ENCODE data around the gene CADM2.

The CADM2 gene

DNA sequence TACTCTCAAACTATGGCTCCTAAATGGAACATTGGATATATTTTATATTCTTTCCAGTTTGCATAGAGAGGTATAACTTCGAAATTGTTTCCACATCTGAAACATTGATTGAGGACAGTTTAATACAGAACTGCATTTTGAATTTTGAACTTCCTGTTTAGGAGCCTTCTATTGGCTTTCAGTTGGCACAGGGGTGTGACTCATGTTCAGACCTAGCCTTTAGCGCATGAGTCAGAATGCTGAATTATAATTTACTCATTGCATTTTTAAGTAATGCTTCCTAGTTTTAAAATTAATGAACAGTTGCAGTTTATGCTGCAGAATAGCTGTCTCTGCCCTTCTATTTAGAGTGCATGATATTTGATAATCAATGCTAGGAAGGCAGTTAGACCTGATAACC, 751.7 kb downstream of the CADM2 start:
- H3K4me1 Mint-ChIP-seq = no peaks in the 10 kb centered on the region
- no peak for ATAC-seq
- H3K9me3 Mint-ChIP-seq = peaks cover 6% of the 10 kb centered on the region

DNA sequence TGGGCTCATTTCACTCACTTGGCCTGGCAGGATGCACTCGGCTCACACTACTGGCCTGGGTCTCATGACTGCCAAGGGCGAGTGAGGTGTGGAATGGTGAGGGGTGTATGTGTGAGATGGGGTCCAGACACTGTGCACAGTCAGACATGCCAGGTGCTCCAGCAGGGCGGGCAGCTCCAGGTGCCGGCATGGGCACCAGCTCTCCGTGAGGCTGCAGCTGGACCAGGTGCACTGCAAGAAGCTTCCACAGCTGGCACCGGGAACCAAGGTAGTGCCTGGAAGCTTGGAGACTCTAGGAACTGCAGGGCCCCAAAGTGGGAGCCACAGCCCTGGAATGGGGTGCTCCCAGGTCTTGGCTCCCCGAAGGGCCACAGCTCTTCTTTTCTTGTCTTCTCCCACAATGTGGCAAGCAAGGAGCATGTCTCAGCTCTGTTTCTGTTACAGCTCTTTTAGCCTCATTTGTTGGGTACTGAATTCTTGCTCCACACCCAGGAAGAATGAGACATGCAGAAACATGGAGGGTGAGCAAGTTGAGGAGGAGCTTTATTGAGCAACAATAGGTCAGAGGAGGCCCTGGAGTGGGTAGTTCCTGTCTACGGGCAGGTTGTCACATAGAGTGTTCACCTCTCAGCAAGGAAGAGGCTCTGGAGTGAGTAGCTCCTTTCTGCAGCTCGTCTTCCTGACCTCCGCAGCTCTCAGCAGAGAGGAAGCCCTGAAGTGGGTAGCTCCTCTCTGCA, 762.8 kb downstream of the CADM2 start:
- DNase-seq (no peak), ATAC-seq (no peak)
- no peak overlapping the region for H3K4me3 Mint-ChIP-seq
- peaks cover 18% of the 10 kb centered on the region for H3K9me3 Mint-ChIP-seq
- no peaks in the 10 kb centered on the region for H3K4me1 Mint-ChIP-seq
- no peaks in the 10 kb centered on the region for H3K27me3 Mint-ChIP-seq
- H3K27ac Mint-ChIP-seq = no peak overlapping the region
- H3K36me3 Mint-ChIP-seq (ENCODE audit: low read depth) = no peaks in the 10 kb centered on the region

More for the DNA sequence above, 751.7 kb downstream of the CADM2 start:
- no peak overlapping the region for H3K27ac Mint-ChIP-seq
- no peak for DNase-seq
- no peaks in the 10 kb centered on the region for H3K36me3 Mint-ChIP-seq (ENCODE audit: low read depth)
- no peaks in the 10 kb centered on the region for H3K27me3 Mint-ChIP-seq
- no peak overlapping the region for H3K4me3 Mint-ChIP-seq

DNA sequence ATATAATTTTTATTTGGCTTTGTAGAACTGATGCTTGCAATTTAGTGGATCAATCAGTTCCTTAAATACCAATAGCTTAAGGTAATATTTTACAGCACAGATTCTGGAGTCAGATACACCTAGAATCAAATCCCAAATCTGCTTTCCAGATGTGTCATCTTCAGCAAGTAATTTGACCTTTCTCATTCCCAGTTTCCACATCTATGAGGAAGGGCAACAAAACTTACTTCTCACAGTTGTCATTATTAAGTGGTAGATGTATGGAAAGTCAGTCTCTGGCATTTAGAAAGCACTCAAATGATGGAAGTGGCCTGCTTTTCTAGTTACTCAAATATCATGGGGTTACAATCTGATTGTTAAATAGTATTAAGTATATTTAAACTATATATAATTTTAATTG, 767.0 kb downstream of the CADM2 start:
- H3K9me3 Mint-ChIP-seq = peaks cover 5% of the 10 kb centered on the region
- no peaks in the 10 kb centered on the region for H3K4me1 Mint-ChIP-seq
- ATAC-seq = no peak
- H3K36me3 Mint-ChIP-seq (ENCODE audit: low read depth) = no peaks in the 10 kb centered on the region
- no peak for DNase-seq
- no peak overlapping the region for H3K27ac Mint-ChIP-seq
- H3K27me3 Mint-ChIP-seq = no peaks in the 10 kb centered on the region
- H3K4me3 Mint-ChIP-seq = no peak overlapping the region

DNA sequence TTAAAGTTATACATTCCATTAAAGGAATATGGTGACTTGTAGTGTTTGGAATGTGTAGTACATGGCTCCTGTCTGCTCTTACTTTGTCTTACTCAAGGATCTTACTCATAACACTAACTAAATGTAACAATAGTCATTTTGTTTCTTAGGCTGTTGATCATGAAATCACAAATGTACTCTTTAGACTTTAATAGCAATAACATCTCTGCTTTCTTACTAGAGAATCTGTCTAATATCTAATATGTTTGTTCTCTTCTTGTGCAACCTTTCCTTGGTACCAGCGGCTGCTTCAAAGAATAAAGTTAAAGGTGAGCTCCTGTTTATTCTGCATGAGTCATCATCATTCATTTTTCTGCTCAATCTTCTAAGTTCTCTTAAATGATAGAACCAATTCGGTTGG, 767.5 kb downstream of the CADM2 start:
- Mint-ChIP-seq H3K27me3 (no peaks in the 10 kb centered on the region), H3K27ac (no peak overlapping the region), H3K36me3 (ENCODE audit: low read depth) (no peaks in the 10 kb centered on the region), H3K4me1 (no peaks in the 10 kb centered on the region), H3K4me3 (no peak overlapping the region), H3K9me3 (peaks cover 5% of the 10 kb centered on the region)
- no peak for DNase-seq
- no peak for ATAC-seq

DNA sequence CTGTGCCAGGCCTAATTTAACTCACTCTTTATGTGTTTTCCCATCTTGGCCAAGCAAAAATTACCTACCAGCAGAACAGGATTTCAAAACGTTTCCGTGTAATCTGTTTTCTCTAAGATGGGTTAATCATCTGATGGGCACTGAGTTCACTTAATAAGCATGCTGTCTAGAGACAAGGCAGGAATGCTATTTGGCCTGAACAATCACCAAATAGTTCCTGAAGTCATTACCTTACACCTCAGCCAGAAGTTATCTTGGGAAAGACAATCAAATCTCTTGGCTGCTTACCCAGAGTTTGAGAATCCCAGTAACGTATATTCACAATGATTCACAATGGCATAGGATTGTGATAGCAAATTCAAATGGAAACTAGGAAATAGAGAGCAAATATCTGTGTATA, 779.1 kb downstream of the CADM2 start:
- DNase-seq (no peak), ATAC-seq (no peak)
- H3K9me3 Mint-ChIP-seq = peaks cover 3% of the 10 kb centered on the region
- H3K4me3 Mint-ChIP-seq = no peak overlapping the region
- no peak overlapping the region for H3K27ac Mint-ChIP-seq
- no peaks in the 10 kb centered on the region for H3K36me3 Mint-ChIP-seq (ENCODE audit: low read depth)
- H3K27me3 Mint-ChIP-seq = no peaks in the 10 kb centered on the region
- H3K4me1 Mint-ChIP-seq = no peaks in the 10 kb centered on the region

DNA sequence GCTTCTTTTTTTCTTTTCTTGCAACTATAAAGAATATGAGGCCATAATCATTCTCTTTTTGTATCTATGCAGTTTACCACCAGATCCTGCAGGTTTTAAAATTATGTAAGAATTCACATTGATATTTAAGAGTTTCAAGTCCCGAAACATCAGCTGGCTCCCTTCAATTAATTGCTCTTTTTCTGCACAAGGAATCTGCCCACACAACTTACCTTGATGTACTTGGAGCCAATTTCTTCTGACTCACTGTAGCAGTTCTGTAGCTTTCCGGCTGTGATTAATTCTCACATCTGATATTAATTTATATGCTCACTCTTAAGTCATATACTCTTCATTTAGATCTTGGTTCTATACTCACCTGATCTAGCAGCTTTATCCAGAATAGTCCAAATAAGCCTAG, 781.8 kb downstream of the CADM2 start:
- Mint-ChIP-seq H3K36me3 (ENCODE audit: low read depth) (no peaks in the 10 kb centered on the region), H3K9me3 (peaks cover 17% of the 10 kb centered on the region), H3K4me3 (no peak overlapping the region), H3K4me1 (no peaks in the 10 kb centered on the region), H3K27me3 (no peaks in the 10 kb centered on the region), H3K27ac (no peak overlapping the region)
- ATAC-seq (no peak), DNase-seq (no peak)

DNA sequence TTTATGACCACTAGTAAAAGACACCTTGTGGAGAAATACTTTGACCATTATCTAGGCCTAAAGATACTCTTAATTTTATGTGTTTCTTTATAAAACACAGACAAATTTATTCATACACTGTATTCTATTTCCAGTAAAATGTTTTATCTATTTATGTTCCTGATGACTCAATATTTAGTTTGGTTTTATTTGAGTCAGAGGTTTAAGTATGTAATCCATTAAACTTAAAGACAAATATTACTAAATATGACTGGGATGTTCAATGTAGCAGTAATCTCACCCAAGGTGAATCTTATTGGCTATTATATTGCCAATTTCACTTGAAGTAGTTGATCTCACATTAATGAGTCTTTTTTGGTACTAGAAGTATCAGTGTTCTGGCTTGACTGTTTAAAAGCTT, 799.7 kb downstream of the CADM2 start:
- Mint-ChIP-seq H3K36me3 (ENCODE audit: low read depth) (no peaks in the 10 kb centered on the region), H3K27me3 (no peaks in the 10 kb centered on the region), H3K27ac (no peak overlapping the region), H3K4me1 (no peaks in the 10 kb centered on the region), H3K9me3 (peaks cover 16% of the 10 kb centered on the region), H3K4me3 (no peak overlapping the region)
- DNase-seq = no peak
- no peak for ATAC-seq

DNA sequence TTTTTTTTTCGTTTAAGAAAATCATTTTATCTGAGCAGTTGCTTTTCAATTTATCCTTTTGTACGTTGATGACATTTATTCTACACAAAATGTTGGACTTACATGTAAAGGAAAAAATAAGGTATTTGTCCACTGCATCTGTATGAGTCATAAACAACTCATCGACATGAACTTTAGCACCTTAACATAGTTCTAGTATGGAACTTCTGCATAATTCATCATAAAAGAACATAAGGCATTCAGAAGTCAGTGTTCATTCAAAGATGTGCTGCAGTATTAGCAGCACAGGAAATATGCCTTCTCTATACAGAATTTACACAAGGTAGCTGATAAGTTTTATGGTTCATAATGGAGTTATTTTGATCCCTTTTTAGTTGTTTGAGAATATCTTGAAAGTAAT, 801.6 kb downstream of the CADM2 start:
- Mint-ChIP-seq H3K4me1 (no peaks in the 10 kb centered on the region), H3K9me3 (peaks cover 17% of the 10 kb centered on the region), H3K36me3 (ENCODE audit: low read depth) (no peaks in the 10 kb centered on the region), H3K27me3 (no peaks in the 10 kb centered on the region), H3K4me3 (no peak overlapping the region), H3K27ac (no peak overlapping the region)
- ATAC-seq (no peak), DNase-seq (no peak)

DNA sequence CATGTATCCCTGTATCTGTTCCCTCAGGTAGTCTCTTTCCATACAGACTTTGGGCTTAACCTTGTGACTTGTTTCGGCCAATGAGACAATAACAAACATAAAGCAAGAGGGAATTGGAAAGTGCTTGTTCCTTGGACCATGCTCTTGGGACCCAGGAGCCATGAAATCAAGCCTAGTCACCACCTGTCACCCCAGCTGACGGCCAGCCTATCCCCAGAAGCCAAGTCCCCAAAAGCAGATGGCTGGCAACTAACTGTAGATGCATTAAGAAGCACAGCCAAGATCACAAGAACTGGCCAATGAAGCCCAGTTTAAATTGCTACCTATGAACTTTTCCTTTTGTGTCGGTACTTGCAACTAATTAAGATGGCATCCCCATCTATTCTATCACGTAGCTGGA, 822.0 kb downstream of the CADM2 start:
- DNase-seq = no peak
- H3K36me3 Mint-ChIP-seq (ENCODE audit: low read depth) = no peaks in the 10 kb centered on the region
- no peak for ATAC-seq
- no peak overlapping the region for H3K4me3 Mint-ChIP-seq
- H3K9me3 Mint-ChIP-seq = peaks cover 15% of the 10 kb centered on the region
- H3K4me1 Mint-ChIP-seq = no peaks in the 10 kb centered on the region
- no peaks in the 10 kb centered on the region for H3K27me3 Mint-ChIP-seq
- no peak overlapping the region for H3K27ac Mint-ChIP-seq

DNA sequence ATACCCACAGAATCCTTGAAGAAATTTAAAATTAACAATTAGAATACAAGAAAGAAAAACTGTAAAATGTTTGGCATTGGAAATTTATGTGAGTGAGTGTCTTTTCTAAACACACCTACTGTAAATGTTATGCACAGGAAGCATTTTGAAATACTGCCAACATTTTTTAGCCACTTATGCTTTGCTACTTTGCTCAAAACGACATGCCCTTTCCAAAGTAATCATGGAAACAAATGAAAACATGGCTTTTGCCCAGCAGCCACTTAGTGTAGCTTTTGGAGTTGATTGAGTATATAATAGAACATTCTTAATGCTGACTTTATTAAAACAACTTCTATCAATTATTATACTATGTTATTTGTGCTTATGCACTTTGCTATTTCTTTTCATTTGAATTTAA, 823.0 kb downstream of the CADM2 start:
- Mint-ChIP-seq H3K4me1 (no peaks in the 10 kb centered on the region), H3K27me3 (no peaks in the 10 kb centered on the region), H3K27ac (no peak overlapping the region)

DNA sequence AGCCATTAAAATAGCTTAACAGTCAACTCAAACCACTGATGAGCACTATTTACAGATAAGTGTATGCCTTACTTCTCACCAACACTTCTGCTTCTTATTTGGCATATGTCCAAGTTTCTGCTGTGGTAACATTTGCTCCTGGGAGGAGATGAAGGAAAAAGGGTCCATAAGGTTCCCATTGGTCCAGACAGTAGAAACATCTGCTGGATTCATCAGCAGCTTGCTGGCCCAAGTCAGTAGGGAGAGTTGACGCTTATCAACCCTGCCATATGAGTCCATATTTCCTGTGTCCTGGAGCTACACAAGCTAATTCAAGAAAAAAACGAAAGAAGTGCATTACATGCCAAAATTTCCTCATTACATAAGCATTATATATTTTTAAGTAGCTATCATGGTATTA, 824.5 kb downstream of the CADM2 start:
- Mint-ChIP-seq H3K9me3 (peaks cover 9% of the 10 kb centered on the region), H3K27ac (no peak overlapping the region), H3K36me3 (ENCODE audit: low read depth) (no peaks in the 10 kb centered on the region), H3K27me3 (no peaks in the 10 kb centered on the region), H3K4me3 (no peak overlapping the region), H3K4me1 (no peaks in the 10 kb centered on the region)
- ATAC-seq (no peak), DNase-seq (no peak)

More for the DNA sequence above, 823.0 kb downstream of the CADM2 start:
- no peak for DNase-seq
- Mint-ChIP-seq H3K4me3 (no peak overlapping the region), H3K36me3 (ENCODE audit: low read depth) (no peaks in the 10 kb centered on the region), H3K9me3 (peaks cover 15% of the 10 kb centered on the region)
- no peak for ATAC-seq

DNA sequence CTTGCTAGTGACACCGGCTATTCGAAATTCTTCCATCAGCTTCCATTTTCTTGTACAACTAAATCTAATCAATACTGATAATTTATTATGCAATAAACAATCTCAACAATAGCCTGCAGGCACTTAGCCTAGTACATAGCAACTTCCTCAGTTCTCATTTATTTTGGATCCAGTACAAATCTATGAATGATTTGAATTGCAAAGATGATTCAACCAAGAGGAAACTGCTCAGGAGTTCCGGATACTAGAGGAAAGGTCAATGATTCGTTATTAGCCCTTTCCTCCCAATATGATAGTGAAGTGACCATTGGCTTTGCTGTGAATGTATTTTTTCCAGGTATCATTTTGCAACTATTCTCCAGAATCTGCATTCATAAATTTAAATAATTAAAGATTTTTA, 827.0 kb downstream of the CADM2 start:
- Mint-ChIP-seq H3K27me3 (no peaks in the 10 kb centered on the region), H3K4me1 (no peaks in the 10 kb centered on the region), H3K9me3 (peaks cover 3% of the 10 kb centered on the region), H3K27ac (no peak overlapping the region), H3K4me3 (no peak overlapping the region), H3K36me3 (ENCODE audit: low read depth) (no peaks in the 10 kb centered on the region)
- no peak for ATAC-seq
- DNase-seq = no peak

DNA sequence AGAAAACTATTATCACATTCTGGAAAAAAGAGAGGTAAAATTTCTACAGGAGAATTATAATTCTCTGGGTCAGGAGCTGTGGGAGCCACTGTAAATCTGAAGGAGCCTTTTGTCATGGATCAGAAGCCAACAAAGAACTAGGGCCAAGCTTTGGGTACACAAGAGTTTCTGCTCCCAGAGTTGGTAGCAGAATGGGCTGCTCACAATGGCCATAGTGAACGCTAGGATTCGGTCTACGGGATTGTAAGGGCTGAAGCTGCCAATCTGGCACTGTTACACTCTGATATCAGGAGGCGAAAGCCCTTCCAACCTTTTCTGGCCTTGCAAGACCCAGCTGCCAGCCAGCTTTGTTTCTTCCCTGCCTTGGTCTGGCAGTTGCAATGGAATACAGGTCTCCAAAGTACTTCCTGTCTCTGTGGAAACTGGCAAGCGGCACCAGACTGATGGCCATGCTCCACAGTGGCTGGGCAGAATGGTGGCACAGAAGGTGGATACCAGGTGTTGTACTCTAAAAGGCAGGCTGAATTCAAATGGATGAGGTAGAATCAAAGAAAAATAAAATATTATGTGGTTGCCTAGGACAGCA, 831.7 kb downstream of the CADM2 start:
- DNase-seq (no peak), ATAC-seq (no peak)
- no peaks in the 10 kb centered on the region for H3K36me3 Mint-ChIP-seq (ENCODE audit: low read depth)
- H3K27ac Mint-ChIP-seq = no peak overlapping the region
- no peaks in the 10 kb centered on the region for H3K27me3 Mint-ChIP-seq
- no peak overlapping the region for H3K4me3 Mint-ChIP-seq
- H3K4me1 Mint-ChIP-seq = no peaks in the 10 kb centered on the region
- no peaks in the 10 kb centered on the region for H3K9me3 Mint-ChIP-seq

DNA sequence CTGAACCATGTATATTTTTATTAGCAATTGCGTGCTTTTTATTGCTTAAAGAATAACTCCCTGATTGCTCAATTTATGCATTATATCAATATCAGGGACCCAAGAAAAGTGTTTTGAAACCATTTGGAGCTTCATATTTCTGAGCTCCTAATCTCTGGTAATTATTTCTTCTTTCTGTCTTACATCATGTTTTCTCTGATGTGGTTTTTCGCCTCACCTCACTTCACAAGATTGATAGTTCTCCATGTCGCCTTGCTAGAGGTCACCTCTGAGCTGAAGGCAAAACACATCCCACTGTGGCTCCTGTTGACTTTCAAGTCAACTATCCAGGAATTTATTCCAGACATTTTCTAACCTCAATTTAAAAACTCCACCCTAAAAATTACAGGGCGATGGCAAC, 837.4 kb downstream of the CADM2 start:
- no peak overlapping the region for H3K4me3 Mint-ChIP-seq
- no peaks in the 10 kb centered on the region for H3K27me3 Mint-ChIP-seq
- DNase-seq (no peak), ATAC-seq (no peak)
- no peak overlapping the region for H3K27ac Mint-ChIP-seq
- no peaks in the 10 kb centered on the region for H3K4me1 Mint-ChIP-seq
- H3K9me3 Mint-ChIP-seq = peaks cover 6% of the 10 kb centered on the region
- H3K36me3 Mint-ChIP-seq (ENCODE audit: low read depth) = no peaks in the 10 kb centered on the region

DNA sequence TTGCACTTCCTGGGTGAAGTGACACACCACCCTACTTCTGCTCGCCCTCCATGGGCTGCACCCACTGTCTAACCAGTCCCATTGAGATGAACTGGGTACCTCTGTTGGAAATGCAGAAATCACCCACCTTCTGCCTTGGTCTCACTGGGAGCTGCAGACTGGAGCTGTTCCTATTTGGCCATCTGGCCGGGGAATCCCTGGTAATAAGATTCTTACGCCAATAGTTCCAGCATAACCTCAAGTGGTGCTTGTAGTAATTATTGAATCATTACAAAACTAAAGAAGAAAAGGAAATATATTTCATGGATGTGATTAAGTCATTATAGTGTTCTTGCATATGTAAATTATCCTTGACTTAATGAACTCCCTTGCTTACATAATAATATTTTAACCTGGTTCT, 841.9 kb downstream of the CADM2 start:
- ATAC-seq (no peak), DNase-seq (no peak)
- no peak overlapping the region for H3K27ac Mint-ChIP-seq
- H3K9me3 Mint-ChIP-seq = peaks cover 6% of the 10 kb centered on the region
- no peaks in the 10 kb centered on the region for H3K27me3 Mint-ChIP-seq
- no peaks in the 10 kb centered on the region for H3K36me3 Mint-ChIP-seq (ENCODE audit: low read depth)
- H3K4me3 Mint-ChIP-seq = no peak overlapping the region
- H3K4me1 Mint-ChIP-seq = no peaks in the 10 kb centered on the region

DNA sequence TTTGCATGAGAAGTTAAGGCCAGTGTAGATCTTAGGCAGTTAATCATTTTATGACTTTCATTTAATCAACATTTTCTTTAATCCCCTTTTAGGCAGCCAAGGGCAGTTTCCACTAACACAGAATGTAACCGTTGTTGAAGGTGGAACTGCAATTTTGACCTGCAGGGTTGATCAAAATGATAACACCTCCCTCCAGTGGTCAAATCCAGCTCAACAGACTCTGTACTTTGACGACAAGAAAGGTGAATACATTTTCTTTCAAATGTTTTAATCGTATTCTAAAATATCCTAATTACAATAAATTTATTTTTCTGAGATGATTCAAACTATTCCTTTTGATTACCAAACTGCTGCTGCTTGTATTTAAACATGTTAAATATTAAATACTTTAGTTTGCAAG, 843.2 kb downstream of the CADM2 start:
- Mint-ChIP-seq H3K9me3 (peaks cover 3% of the 10 kb centered on the region), H3K27me3 (no peaks in the 10 kb centered on the region), H3K4me1 (no peaks in the 10 kb centered on the region), H3K27ac (no peak overlapping the region), H3K4me3 (no peak overlapping the region), H3K36me3 (ENCODE audit: low read depth) (no peaks in the 10 kb centered on the region)
- DNase-seq = no peak
- ATAC-seq = no peak

Measured in activated naive CD8-positive, alpha-beta T cell treated with anti-CD3 and anti-CD28 coated beads, Interleukin-2, amount 50 U/mL, for 24 hours (primary cell).